ENCODE measurements around the gene MCRIP1.

MCRIP1 gene

GRCh38 chr17:81833160-81833920 lies at the start of gene MCRIP1:
MCRIP1 (minus strand) TSS chr17:81833291; CDS start chr17:81824506, 8,785 bp downstream.
- peak; percentile 93 for DNase-seq

- no peak for DNase-seq
Measured at GRCh38 chr17:81879121-81879520, 46.0 kb upstream of the MCRIP1 start.

GRCh38 chr17:81878294-81878693 lies 45.2 kb upstream of the MCRIP1 start:
- no peak for DNase-seq

GRCh38 chr17:81877569-81877968 lies 44.5 kb upstream of the MCRIP1 start:
- DNase-seq, result no peak

GRCh38 chr17:81871387-81872230 lies 38.5 kb upstream of the MCRIP1 start:
- peak; percentile 88 for DNase-seq

GRCh38 chr17:81870981-81871386 lies 37.9 kb upstream of the MCRIP1 start, which contains the start of gene ARHGDIA:
ARHGDIA (minus strand) TSS chr17:81871337; CDS start chr17:81869930, 1,407 bp downstream.
- DNase-seq, result no peak

- DNase-seq, result no peak
Measured at GRCh38 chr17:81870131-81870980, 37.3 kb upstream of the MCRIP1 start.

- DNase-seq, result peak; percentile 56
Measured at GRCh38 chr17:81869221-81870130, 36.4 kb upstream of the MCRIP1 start.

GRCh38 chr17:81868674-81869220 lies 35.7 kb upstream of the MCRIP1 start:
- peak; percentile 52 for DNase-seq

GRCh38 chr17:81867991-81868673 lies 35.0 kb upstream of the MCRIP1 start:
- no peak for DNase-seq

- no peak for DNase-seq
Measured at GRCh38 chr17:81867170-81867990, 34.3 kb upstream of the MCRIP1 start.

- DNase-seq, result no peak
Measured at GRCh38 chr17:81866440-81867169, 33.5 kb upstream of the MCRIP1 start.

- DNase-seq, result no peak
Measured at GRCh38 chr17:81865733-81866439, 32.8 kb upstream of the MCRIP1 start.

GRCh38 chr17:81865358-81865732 lies 32.3 kb upstream of the MCRIP1 start:
- DNase-seq, result no peak

- no peak for DNase-seq
Measured at GRCh38 chr17:81863833-81864768, 31.0 kb upstream of the MCRIP1 start.

- no peak for DNase-seq
Measured at GRCh38 chr17:81863123-81863675, 30.1 kb upstream of the MCRIP1 start.

Measured in 8988T (cell line).